GM20000 (cell line): Measurements from ENCODE around the gene ALDH1B1.

ENCODE experiments used
- DNase-seq: peaks from one replicate; pipeline ENCODE4 v3.0.0; 2012; ENCODE audit warnings: low spot score
- TF ChIP-seq, protein P1 (sequence below): IDR thresholded peaks from 2 replicates; pipeline ENCODE4 v1.5.1; 2012; ENCODE audit warnings: mild to moderate bottlenecking, control low read depth; ENCODE audit errors: extremely low read depth, missing control alignments

The ALDH1B1 gene

GRCh38 chr9:38443181-38443580 lies 50.7 kb downstream of the ALDH1B1 start:
- TF ChIP-seq, protein P1, sequence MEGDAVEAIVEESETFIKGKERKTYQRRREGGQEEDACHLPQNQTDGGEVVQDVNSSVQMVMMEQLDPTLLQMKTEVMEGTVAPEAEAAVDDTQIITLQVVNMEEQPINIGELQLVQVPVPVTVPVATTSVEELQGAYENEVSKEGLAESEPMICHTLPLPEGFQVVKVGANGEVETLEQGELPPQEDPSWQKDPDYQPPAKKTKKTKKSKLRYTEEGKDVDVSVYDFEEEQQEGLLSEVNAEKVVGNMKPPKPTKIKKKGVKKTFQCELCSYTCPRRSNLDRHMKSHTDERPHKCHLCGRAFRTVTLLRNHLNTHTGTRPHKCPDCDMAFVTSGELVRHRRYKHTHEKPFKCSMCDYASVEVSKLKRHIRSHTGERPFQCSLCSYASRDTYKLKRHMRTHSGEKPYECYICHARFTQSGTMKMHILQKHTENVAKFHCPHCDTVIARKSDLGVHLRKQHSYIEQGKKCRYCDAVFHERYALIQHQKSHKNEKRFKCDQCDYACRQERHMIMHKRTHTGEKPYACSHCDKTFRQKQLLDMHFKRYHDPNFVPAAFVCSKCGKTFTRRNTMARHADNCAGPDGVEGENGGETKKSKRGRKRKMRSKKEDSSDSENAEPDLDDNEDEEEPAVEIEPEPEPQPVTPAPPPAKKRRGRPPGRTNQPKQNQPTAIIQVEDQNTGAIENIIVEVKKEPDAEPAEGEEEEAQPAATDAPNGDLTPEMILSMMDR = no peak
- DNase-seq = no peak

- TF ChIP-seq, protein P1 = no peak
- no peak for DNase-seq
Observed at GRCh38 chr9:38443597-38443996, 51.1 kb downstream of the ALDH1B1 start.

GRCh38 chr9:38445154-38446043 lies 52.9 kb downstream of the ALDH1B1 start:
- peak; percentile 47 for DNase-seq
- TF ChIP-seq, protein P1 = no peak

GRCh38 chr9:38447703-38448102 lies 55.2 kb downstream of the ALDH1B1 start:
- DNase-seq = no peak
- TF ChIP-seq, protein P1 = no peak
